Kidney (tissue), 14 donors: ENCODE data around the gene RPL36A. TPM values are rescaled to one million over a fixed set of nuclear protein-coding genes. Genes with fewer than 3 reads are reported as not detected.

Experiments used
- DNase-seq, 5 donors: peaks; one replicate each; pipeline ENCODE4 v3.0.0-alpha.2; 2013 to 2020
- FAIRE-seq: peaks from 2 replicates; lab custom pipeline; 2012; peaks lifted over from hg19 to GRCh38; lab: Jason Lieb, UNC
- H3K27ac ChIP-seq, 2 donors: one replicate each; pipeline ENCODE4 v1.7.0; 2013; ENCODE audit warnings: low read depth in 2 of 2, low read length in 2 of 2, inconsistent platforms in 1 of 2
- H3K27me3 ChIP-seq: one replicate; pipeline ENCODE4 v1.7.1; 2013; ENCODE audit warnings: low read length, inconsistent platforms; ENCODE audit not compliant: control insufficient read depth, insufficient read depth
- H3K36me3 ChIP-seq, 3 donors: one replicate each; pipeline versions ENCODE4 v1.7.0 to v1.7.1; 2013; ENCODE audit warnings: low read length in 3 of 3, control low read depth in 1 of 3, inconsistent platforms in 1 of 3; ENCODE audit not compliant: insufficient read depth in 3 of 3, control insufficient read depth in 2 of 3
- H3K4me1 ChIP-seq, 3 donors: one replicate each; pipeline versions ENCODE4 v1.7.0 to v1.7.1; 2013; ENCODE audit warnings: low read length in 3 of 3, inconsistent platforms in 1 of 3, low read depth in 1 of 3; ENCODE audit not compliant: control insufficient read depth in 2 of 3, insufficient read depth in 2 of 3
- H3K4me3 ChIP-seq, 3 donors: one replicate each; pipeline versions ENCODE4 v1.7.0 to v1.8.1; 2013; ENCODE audit warnings: low read length in 3 of 3, control low read depth in 1 of 3, inconsistent platforms in 1 of 3
- H3K9ac ChIP-seq, 3 donors: one replicate each; pipeline versions ENCODE4 v1.7.0 to v1.7.1; 2013; ENCODE audit warnings: low read length in 3 of 3, control low read depth in 1 of 3, inconsistent platforms in 1 of 3
- H3K9me3 ChIP-seq, 3 donors: one replicate each; pipeline versions ENCODE4 v1.7.0 to v1.7.1; 2013; ENCODE audit warnings: low read length in 3 of 3, control low read depth in 1 of 3, inconsistent platforms in 1 of 3; ENCODE audit not compliant: control insufficient read depth in 2 of 3, insufficient read depth in 1 of 3
- CTCF ChIP-seq: IDR thresholded peaks from 3 replicates; pipeline ENCODE4 v1.5.1; 2012; ENCODE audit warnings: mild to moderate bottlenecking, moderate library complexity, borderline replicate concordance; ENCODE audit not compliant: insufficient read depth; ENCODE audit errors: extremely low read depth
- intact Hi-C: fragments of 100-400 bp; cut with DNase I; formaldehyde crosslinking; loops from one replicate; pipeline ENCODE4 v1.11.1; 2022
- polyA plus RNA-seq: library from polyadenylated mRNA; stranded (reverse); fragments of 350-450 nt; fragmentation: Illumina TruSeq; extraction: RNeasy Lipid Tissue Mini Kit (QIAGEN cat#74804); gene quantifications from one replicate; pipeline ENCODE4 v1.2.3, GENCODE V29; 2014; ENCODE audit warnings: low read depth, low replicate concordance; ENCODE audit not compliant: insufficient read depth
- total RNA-seq: library from RNA; stranded (reverse); fragmentation: NEBNext Ultra II Directional; extraction: Animal tissue kit (Norgen Biotek cat#: 25700); gene quantifications from one replicate; pipeline ENCODE4 v1.2.1, GENCODE V29; 2021
- donor health status: control.
- donor health status: control.
- donor health status: control.
- donor health status: control.
- donor health status: control.
- donor health status: DM: yes; HTN: yes; CAD: no.
- donor health status: Normal renal cell carcinoma (clear cell type).

RPL36A gene
- total and polyA plus RNA-seq, 2 donors from 2014 or later: 148 to 1,711 TPM

- Histone ChIP-seq H3K4me3 (no peak overlapping the region), H3K4me1 (no peaks in the 10 kb centered on the region), H3K9ac (no peak overlapping the region), H3K27ac (no peak overlapping the region), H3K9me3 (no peaks in the 10 kb centered on the region), H3K36me3 (no peaks in the 10 kb centered on the region), H3K27me3 (no peaks in the 10 kb centered on the region)
- FAIRE-seq (no peak), DNase-seq (no peak)
- no peak for TF ChIP-seq CTCF
- intact Hi-C loops: no loop called here
Measured at GRCh38 chrX:101385026-101385684, 5.7 kb upstream of the RPL36A start.

DNA sequence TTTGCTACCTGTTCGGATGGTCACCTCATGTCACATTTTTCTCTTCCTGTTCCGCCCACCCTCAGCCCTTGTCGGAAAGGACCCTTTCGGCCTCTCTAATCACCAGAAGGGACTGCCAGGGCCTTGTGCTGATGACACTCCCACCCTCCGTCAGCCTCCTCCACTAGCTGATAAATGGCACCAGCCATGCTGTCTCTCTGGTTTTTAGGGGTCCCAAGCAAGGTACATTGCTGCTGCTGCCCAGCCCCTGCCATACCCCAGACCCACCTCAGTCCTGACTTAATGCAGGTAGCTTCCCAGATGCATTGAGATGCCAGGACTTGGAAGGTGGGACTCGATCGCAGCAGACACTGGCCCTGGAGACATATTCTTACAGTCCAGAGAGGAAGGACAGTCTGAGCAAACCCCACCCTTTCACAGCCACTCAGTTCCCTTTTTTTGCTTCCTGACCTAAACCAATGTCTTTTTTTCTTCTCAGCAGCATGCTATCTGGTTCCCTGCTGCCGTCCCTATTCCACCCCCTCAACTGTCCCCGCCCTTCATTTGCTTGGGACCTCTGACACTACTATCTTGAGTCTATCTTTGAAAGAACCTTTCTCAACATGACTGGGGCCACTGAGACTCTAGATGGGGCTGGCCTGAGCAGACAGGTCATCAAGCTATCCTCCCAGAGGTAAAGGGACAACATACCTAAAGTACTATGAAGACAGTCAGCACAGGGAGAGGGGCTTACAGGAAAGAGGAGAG, 4.8 kb upstream of the RPL36A start, which contains the start of gene BTK:
Gene BTK (minus strand): TSS at position 397 of the 747 bp plus-strand sequence. CDS start 10,907 bp downstream, outside the sequence.
- no peak for TF ChIP-seq CTCF
- DNase-seq (no peak), FAIRE-seq (no peak)
- Histone ChIP-seq H3K36me3 (no peaks in the 10 kb centered on the region), H3K9me3 (no peaks in the 10 kb centered on the region), H3K27ac (no peak within 1 kb of the TSS), H3K4me1 (peaks cover 0 to 2% (median 0%) of the 10 kb centered on the region in 3 donors), H3K9ac (no peak within 1 kb of the TSS), H3K27me3 (no peaks in the 10 kb centered on the region), H3K4me3 (no peak within 1 kb of the TSS)
- intact Hi-C loops: no loop called here

DNA sequence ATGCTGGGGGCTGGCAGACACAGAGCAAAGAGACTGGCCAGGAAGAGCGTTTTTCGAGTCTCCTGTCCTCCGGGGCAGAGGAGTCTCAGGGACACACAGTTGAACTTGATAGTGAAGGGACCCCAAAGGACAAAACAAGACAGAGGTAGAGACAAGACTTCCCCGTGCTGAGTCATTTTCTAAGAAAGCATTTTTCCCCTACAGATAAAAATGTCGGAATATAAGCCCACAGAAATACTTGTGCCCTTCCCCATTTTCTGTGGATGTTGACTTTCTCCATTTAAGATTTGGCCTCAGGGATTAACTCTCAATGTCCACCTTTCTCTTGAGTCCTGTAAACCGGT, 4.3 kb upstream of the RPL36A start:
- intact Hi-C loops: no loop called here
- Histone ChIP-seq H3K27ac (no peak overlapping the region), H3K27me3 (no peaks in the 10 kb centered on the region), H3K36me3 (no peaks in the 10 kb centered on the region), H3K4me3 (no peak overlapping the region), H3K9ac (no peak overlapping the region), H3K4me1 (peaks cover 0 to 2% (median 0%) of the 10 kb centered on the region in 3 donors), H3K9me3 (no peaks in the 10 kb centered on the region)
- no peak for FAIRE-seq
- no peak for TF ChIP-seq CTCF
- DNase-seq: no peak
